T-helper 2 cell treated with Interferon-gamma antibody and Interleukin-4, amounts not matched to agents 5 μg/mL and 100 μg/mL, for 36 hours (primary cell): ENCODE measurements around the gene TMEM207.

ENCODE experiments used
- DNase-seq: peaks from one replicate; pipeline ENCODE4 v3.0.0; 2021; ENCODE audit warnings: low spot score
- H3K27ac Mint-ChIP-seq: one replicate; pipeline ENCODE4 v1.8.0; 2021; ENCODE audit warnings: mild to moderate bottlenecking, mixed read lengths
- H3K27me3 Mint-ChIP-seq: one replicate; pipeline ENCODE4 v1.8.0; 2021; ENCODE audit warnings: low read depth, mixed read lengths
- H3K36me3 Mint-ChIP-seq: one replicate; pipeline ENCODE4 v1.8.0; 2021; ENCODE audit warnings: low read depth, mixed read lengths
- H3K4me1 Mint-ChIP-seq: one replicate; pipeline ENCODE4 v1.8.0; 2021; ENCODE audit warnings: low read depth, mixed read lengths
- H3K4me3 Mint-ChIP-seq: one replicate; pipeline ENCODE4 v1.8.0; 2022; ENCODE audit warnings: mild to moderate bottlenecking, moderate library complexity, mixed read lengths
- H3K9me3 Mint-ChIP-seq: one replicate; pipeline ENCODE4 v1.8.0; 2021; ENCODE audit warnings: mixed read lengths

The TMEM207 gene

GRCh38 chr3:190449801-190450200 is at the start of gene TMEM207:
Gene TMEM207 (minus strand): TSS chr3:190449901. CDS start chr3:190449809, 92 bp downstream.
- H3K4me1 Mint-ChIP-seq = peaks cover 16% of the 10 kb centered on the region
- no peaks in the 10 kb centered on the region for H3K9me3 Mint-ChIP-seq
- no peak for DNase-seq
- H3K4me3 Mint-ChIP-seq = no peak within 1 kb of the TSS
- no peak within 1 kb of the TSS for H3K27ac Mint-ChIP-seq
- H3K36me3 Mint-ChIP-seq = no peaks in the 10 kb centered on the region
- H3K27me3 Mint-ChIP-seq = peaks cover 43% of the 10 kb centered on the region

DNA sequence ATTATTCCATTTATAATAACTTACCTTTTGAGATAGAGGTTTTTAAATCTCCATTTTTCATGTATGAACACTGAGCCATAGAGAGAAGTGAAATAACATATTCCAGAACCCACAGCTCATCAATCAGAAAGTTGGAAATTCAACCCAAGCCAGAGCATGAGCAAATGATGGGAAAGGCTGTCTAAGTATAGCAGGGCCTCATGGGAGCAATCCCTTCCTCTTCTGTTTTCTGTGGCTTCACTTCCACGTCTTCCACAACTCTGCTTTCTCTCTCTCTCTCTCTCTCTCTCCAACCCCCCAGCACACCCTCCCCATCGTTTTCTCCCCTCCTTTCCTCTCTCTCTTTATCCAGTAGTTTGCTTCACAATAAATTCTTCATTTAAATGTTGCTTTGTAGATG is 49.4 kb upstream of the TMEM207 start:
- H3K4me1 Mint-ChIP-seq = peaks cover 1% of the 10 kb centered on the region
- H3K9me3 Mint-ChIP-seq = no peaks in the 10 kb centered on the region
- no peaks in the 10 kb centered on the region for H3K36me3 Mint-ChIP-seq
- H3K27ac Mint-ChIP-seq = no peak overlapping the region
- H3K27me3 Mint-ChIP-seq = peaks cover 42% of the 10 kb centered on the region
- no peak for DNase-seq
- H3K4me3 Mint-ChIP-seq = no peak overlapping the region

- no peak overlapping the region for H3K27ac Mint-ChIP-seq
- H3K27me3 Mint-ChIP-seq = peaks cover 46% of the 10 kb centered on the region
- no peaks in the 10 kb centered on the region for H3K9me3 Mint-ChIP-seq
- no peak for DNase-seq
- no peaks in the 10 kb centered on the region for H3K36me3 Mint-ChIP-seq
- H3K4me3 Mint-ChIP-seq = no peak overlapping the region
- peaks cover 1% of the 10 kb centered on the region for H3K4me1 Mint-ChIP-seq
These were observed 48.6 kb upstream of the TMEM207 start for GRCh38 chr3:190498293-190498692.

- H3K9me3 Mint-ChIP-seq = no peaks in the 10 kb centered on the region
- peaks cover 50% of the 10 kb centered on the region for H3K27me3 Mint-ChIP-seq
- no peaks in the 10 kb centered on the region for H3K36me3 Mint-ChIP-seq
- no peak for DNase-seq
- no peak overlapping the region for H3K4me3 Mint-ChIP-seq
- no peaks in the 10 kb centered on the region for H3K4me1 Mint-ChIP-seq
- no peak overlapping the region for H3K27ac Mint-ChIP-seq
These were observed 48.1 kb upstream of the TMEM207 start for GRCh38 chr3:190497811-190498210.

DNA sequence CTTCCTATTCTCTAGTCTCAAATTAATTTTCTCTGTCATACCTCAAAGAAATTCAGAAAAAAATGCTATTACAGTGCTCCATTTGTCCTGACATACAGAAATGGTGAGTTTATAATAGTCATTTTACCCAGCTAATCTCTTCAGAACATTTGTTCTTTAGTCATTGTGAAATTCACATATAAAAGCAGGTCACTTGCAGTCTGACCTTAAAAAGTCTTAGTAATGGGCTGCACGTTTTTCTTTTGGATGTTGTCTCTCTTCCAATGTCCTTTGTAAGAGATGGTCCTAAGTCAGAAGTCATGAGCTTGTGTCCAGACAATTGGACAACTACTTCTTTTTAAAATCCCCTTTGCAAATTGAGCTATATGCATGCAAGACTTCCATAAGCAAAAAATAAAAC is 47.2 kb upstream of the TMEM207 start:
- H3K4me1 Mint-ChIP-seq = peaks cover 4% of the 10 kb centered on the region
- H3K9me3 Mint-ChIP-seq = no peaks in the 10 kb centered on the region
- H3K36me3 Mint-ChIP-seq = no peaks in the 10 kb centered on the region
- H3K27me3 Mint-ChIP-seq = peaks cover 54% of the 10 kb centered on the region
- DNase-seq = no peak
- H3K4me3 Mint-ChIP-seq = no peak overlapping the region
- H3K27ac Mint-ChIP-seq = no peak overlapping the region

- Mint-ChIP-seq H3K27ac (no peak overlapping the region), H3K4me3 (no peak overlapping the region), H3K9me3 (no peaks in the 10 kb centered on the region), H3K36me3 (no peaks in the 10 kb centered on the region), H3K27me3 (peaks cover 58% of the 10 kb centered on the region), H3K4me1 (peaks cover 13% of the 10 kb centered on the region)
- no peak for DNase-seq
These were observed 46.1 kb upstream of the TMEM207 start for GRCh38 chr3:190495796-190496195.

DNA sequence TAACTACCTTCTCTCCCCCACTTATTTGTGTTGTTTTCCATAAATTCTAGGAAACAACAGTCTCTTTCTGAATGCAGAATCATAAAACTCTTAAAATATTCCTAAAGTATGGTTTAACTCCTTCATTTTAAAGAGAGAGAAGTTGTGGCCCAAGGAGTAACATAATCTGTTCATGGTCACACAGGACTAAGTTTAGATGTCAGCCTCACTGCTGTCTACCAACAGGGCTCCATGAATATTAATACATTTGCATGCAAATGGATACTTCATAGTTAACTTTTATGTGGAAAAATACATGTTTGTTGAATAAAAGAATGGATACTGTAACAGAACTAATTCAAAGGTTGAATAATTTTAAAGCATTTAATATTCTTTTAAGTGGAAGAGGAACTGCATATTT is 45.7 kb upstream of the TMEM207 start:
- Mint-ChIP-seq H3K36me3 (no peaks in the 10 kb centered on the region), H3K4me3 (no peak overlapping the region), H3K4me1 (peaks cover 13% of the 10 kb centered on the region), H3K9me3 (no peaks in the 10 kb centered on the region), H3K27ac (no peak overlapping the region), H3K27me3 (peaks cover 59% of the 10 kb centered on the region)
- no peak for DNase-seq

- Mint-ChIP-seq H3K27ac (no peak overlapping the region), H3K27me3 (peaks cover 61% of the 10 kb centered on the region), H3K4me3 (no peak overlapping the region), H3K9me3 (no peaks in the 10 kb centered on the region), H3K36me3 (no peaks in the 10 kb centered on the region), H3K4me1 (peaks cover 13% of the 10 kb centered on the region)
- DNase-seq = no peak
These were observed 45.2 kb upstream of the TMEM207 start for GRCh38 chr3:190494907-190495306.

DNA sequence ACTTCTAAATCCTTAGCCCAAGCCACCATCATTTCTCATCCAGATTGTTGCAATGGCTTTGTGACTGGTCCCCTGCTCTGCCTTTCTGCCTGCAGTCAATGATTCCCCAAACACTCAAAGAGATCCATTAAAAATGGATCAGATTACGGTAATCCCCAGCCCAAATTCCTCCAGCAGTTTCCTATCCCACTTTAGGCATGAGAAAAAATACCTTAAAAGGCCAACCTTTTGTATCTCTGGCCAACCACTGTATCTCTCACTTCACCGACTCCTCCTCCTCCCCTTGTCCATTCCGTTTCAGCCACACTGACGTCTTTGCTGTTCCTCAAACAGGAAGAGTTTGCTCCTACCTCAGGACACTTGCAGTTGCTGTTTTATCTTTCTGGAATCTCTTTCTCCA is 43.3 kb upstream of the TMEM207 start:
- H3K4me1 Mint-ChIP-seq = peaks cover 13% of the 10 kb centered on the region
- no peak overlapping the region for H3K27ac Mint-ChIP-seq
- no peaks in the 10 kb centered on the region for H3K36me3 Mint-ChIP-seq
- peaks cover 64% of the 10 kb centered on the region for H3K27me3 Mint-ChIP-seq
- H3K4me3 Mint-ChIP-seq = no peak overlapping the region
- DNase-seq = no peak
- H3K9me3 Mint-ChIP-seq = no peaks in the 10 kb centered on the region

GRCh38 chr3:190492129-190492528 is 42.4 kb upstream of the TMEM207 start:
- H3K9me3 Mint-ChIP-seq = no peaks in the 10 kb centered on the region
- peaks cover 67% of the 10 kb centered on the region for H3K27me3 Mint-ChIP-seq
- no peak overlapping the region for H3K4me3 Mint-ChIP-seq
- DNase-seq = no peak
- H3K4me1 Mint-ChIP-seq = peaks cover 13% of the 10 kb centered on the region
- H3K36me3 Mint-ChIP-seq = no peaks in the 10 kb centered on the region
- H3K27ac Mint-ChIP-seq = no peak overlapping the region

DNA sequence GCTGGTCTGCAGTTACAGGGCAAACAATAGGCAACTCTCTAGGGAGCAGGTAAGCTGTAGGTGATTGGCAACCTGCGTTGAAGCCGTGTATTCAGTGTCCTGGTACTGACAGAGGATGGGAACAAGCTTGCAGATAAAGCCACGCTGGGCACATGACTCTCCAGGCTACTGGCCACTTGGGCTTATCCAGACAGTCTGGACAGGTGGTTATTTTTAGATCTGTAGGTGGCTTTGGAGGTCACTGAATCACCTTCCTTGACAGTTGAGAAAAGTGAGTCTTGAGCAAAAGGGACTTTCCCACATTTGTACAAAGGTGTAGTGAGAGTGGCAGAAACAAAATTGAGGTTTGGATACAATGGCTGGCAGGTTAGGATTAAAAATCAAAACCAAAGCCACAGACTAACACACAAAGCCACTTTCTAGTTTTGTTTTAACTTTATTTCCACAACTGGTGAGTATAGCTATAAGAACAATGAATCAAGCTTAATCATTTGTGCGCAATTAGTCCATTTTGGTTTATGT is 41.9 kb upstream of the TMEM207 start:
- Mint-ChIP-seq H3K9me3 (no peaks in the 10 kb centered on the region), H3K4me3 (no peak overlapping the region), H3K27ac (no peak overlapping the region), H3K36me3 (no peaks in the 10 kb centered on the region), H3K27me3 (peaks cover 66% of the 10 kb centered on the region), H3K4me1 (peaks cover 13% of the 10 kb centered on the region)
- DNase-seq = peak; percentile 57

DNA sequence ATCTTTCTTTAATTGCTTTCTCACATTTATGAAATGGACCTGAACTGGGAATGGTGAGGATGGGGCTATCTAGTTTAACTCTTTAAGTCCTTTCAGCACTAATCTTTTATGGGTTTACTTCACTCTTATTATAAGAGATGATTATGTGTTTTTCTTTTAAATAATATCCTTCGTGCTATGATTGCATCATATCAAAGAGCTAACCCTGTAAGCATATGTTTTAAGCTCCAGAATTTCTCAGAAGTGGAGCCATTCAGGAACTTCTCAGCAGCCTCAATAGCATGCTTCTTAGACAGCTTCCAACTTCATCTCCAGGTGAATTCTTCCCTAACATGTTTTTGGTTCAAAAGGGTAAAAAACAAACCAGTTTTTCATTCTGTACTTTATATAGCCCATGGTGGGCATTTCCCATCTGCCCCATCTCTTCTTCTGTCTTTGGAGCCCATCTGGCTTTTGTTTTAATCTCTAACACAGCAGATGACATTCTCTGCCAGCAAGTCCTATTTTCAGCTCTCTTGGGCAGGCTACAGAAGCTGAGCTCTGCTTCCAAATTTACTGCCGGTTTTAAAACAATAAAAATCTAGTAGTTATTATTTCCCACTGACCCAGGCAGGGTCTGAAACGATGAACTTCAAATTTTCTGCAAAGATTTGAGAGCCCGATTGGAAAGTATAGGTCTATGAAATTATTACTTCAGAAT is 37.4 kb upstream of the TMEM207 start:
- DNase-seq = no peak
- Mint-ChIP-seq H3K4me3 (no peak overlapping the region), H3K4me1 (peaks cover 10% of the 10 kb centered on the region), H3K27me3 (peaks cover 61% of the 10 kb centered on the region), H3K27ac (no peak overlapping the region), H3K9me3 (peaks cover 3% of the 10 kb centered on the region), H3K36me3 (no peaks in the 10 kb centered on the region)

DNA sequence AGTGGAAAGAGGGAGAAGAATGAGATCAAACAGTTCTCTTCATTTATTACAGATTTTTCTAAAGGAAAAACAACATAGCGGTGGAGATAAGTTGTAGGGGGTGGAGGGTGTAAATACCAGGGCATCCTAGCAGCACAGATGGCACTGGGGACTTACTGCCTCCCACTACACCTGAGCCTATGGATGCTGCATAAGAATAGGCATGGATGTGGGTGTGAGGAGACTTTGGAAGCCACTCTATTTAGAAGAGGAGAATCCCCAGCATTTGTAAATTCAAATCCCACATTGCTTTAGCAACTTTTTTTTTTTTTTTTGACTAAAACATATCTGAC is 36.8 kb upstream of the TMEM207 start:
- Mint-ChIP-seq H3K4me3 (no peak overlapping the region), H3K27me3 (peaks cover 57% of the 10 kb centered on the region), H3K27ac (no peak overlapping the region), H3K36me3 (no peaks in the 10 kb centered on the region), H3K4me1 (peaks cover 5% of the 10 kb centered on the region), H3K9me3 (peaks cover 6% of the 10 kb centered on the region)
- DNase-seq = no peak

DNA sequence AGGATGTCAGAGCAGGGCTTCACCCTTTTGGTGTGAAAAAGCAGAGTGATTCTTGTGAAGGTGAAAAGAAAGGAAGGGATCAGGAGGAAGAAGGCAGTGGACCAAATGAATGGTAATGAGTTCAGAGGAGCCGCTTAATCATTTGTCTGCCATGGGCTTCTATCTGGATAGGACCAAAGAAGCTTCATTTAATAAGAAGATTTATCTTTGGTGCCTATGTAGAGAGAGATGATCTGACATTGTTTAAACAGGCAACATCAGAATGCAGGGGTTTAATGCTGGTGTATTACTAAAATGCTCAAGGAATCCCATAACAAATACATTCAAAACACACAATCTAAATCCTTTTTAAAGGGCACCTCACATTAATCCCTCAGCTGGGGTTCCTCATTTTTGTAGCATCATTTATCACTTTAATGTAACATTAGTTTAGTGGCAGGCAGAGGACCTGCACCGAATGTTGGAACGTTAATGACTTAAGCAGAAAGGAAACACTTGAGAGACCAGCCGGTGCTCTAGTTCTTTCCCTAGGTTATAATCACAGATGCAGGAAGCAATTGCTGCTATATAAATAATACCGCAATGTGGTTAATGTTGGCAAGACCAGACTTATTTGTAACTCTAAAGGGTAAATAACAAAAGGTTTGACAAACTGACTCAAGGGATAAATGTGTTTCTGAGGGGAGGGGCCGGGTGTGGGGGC is 36.3 kb upstream of the TMEM207 start:
- Mint-ChIP-seq H3K36me3 (no peaks in the 10 kb centered on the region), H3K27me3 (peaks cover 54% of the 10 kb centered on the region), H3K9me3 (peaks cover 6% of the 10 kb centered on the region), H3K4me3 (no peak overlapping the region), H3K4me1 (no peaks in the 10 kb centered on the region), H3K27ac (no peak overlapping the region)
- no peak for DNase-seq
